D721Med (cell line): Measurements from ENCODE around the gene ERN1.

ENCODE experiments used
- DNase-seq: peaks from one replicate; pipeline ENCODE4 v3.0.0; 2011; ENCODE audit warnings: low spot score; ENCODE audit not compliant: insufficient read length
- FAIRE-seq: peaks from 2 replicates; lab custom pipeline; 2011; peaks lifted over from hg19 to GRCh38; lab: Jason Lieb, UNC
- TF ChIP-seq, protein P1 (sequence below): IDR thresholded peaks from 2 replicates; pipeline ENCODE4 v1.5.1; 2012; ENCODE audit warnings: mild to moderate bottlenecking, control low read depth; ENCODE audit not compliant: insufficient read depth; ENCODE audit errors: missing control alignments

Gene ERN1

DNA sequence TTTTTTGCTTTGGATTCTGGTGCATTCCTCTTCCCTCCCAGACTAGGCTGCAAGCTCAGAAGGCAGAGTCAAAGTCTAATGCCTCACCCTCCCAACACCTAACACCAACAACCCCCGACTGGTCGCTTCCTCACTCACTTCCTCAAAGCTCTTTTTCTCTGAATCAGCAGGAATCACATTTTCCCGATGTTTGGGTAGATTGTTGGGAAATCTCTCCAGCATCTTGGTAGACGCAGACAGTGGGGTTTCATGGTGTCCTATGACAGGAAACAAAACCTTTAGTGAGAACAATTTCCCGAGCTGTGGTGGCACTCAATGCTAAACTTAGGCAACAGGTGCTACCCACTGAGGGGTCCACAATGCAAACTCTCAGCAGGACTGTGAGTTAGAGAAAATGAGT, 69.6 kb downstream of the ERN1 start:
- no peak for FAIRE-seq
- DNase-seq, result no peak
- TF ChIP-seq, protein P1, sequence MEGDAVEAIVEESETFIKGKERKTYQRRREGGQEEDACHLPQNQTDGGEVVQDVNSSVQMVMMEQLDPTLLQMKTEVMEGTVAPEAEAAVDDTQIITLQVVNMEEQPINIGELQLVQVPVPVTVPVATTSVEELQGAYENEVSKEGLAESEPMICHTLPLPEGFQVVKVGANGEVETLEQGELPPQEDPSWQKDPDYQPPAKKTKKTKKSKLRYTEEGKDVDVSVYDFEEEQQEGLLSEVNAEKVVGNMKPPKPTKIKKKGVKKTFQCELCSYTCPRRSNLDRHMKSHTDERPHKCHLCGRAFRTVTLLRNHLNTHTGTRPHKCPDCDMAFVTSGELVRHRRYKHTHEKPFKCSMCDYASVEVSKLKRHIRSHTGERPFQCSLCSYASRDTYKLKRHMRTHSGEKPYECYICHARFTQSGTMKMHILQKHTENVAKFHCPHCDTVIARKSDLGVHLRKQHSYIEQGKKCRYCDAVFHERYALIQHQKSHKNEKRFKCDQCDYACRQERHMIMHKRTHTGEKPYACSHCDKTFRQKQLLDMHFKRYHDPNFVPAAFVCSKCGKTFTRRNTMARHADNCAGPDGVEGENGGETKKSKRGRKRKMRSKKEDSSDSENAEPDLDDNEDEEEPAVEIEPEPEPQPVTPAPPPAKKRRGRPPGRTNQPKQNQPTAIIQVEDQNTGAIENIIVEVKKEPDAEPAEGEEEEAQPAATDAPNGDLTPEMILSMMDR, result no peak

DNA sequence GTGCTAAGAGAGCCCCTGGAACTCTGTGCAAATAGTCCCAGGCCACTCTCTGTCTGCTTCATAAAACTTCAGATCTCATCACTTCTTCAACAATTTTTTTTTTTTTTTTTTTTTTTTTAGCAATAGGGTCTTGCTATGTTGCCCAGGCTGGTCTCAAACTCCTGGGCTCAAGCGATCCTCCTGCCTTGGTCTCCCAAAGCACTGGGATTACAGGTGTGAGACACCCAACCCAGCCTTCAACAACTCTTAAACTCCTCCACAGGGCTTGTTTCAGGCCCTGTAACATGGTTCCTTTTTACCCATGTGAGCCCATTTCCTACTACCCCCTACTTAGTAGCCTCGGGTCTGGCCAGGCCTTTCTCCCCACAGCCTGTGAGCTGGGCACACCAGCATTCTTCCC, 70.2 kb downstream of the ERN1 start:
- TF ChIP-seq, protein P1, result no peak

DNA sequence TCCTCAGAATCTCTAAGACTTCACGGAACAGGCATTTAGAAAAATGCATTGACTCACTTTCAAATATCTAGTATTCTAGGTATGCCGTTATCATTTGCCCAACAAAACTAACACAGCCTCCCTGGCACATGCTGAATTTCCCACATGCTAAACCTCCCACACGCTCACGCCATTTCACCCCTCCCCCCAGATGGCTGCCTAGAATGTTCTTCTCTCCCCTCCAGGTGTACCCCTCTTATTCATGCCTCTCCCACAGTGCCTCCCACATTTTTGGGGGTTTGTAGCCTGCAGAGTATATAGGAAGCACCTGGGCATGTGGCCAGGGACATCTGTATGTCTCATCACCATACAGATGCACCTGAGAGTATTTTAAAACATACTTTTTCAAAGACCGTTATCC, 71.3 kb downstream of the ERN1 start:
- TF ChIP-seq, protein P1, result no peak
- DNase-seq (no peak), FAIRE-seq (no peak)

More for the DNA sequence above, 70.2 kb downstream of the ERN1 start:
- DNase-seq, result no peak
- FAIRE-seq, result no peak

DNA sequence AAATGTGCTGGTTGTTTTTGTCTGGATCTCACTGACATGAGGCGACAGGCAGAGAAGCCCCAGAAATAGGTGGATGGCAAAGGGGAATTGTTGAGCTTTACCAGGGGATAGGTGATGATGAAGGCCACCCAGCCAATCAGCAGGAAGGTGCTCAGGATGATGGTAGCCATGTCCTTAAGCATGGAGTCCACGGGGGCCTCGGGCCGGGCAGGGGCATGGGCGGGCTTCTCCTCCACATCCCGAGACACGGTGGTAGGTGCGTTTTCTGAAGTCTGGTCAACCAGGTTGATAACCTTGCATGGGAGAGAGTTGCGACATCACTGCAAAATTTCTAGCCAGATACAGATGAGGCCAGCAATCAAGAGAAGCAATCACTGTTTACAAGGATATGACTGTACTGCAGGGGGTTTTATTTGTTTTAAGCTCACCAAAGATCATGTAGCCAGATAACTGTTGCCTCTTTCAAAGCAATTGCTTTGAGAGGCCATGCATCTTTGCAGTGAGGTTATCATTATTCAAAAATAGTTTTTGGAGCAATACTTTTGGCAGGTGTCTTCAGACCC, 72.2 kb downstream of the ERN1 start:
- TF ChIP-seq, protein P1, result no peak
- no peak for FAIRE-seq
- DNase-seq, result no peak

DNA sequence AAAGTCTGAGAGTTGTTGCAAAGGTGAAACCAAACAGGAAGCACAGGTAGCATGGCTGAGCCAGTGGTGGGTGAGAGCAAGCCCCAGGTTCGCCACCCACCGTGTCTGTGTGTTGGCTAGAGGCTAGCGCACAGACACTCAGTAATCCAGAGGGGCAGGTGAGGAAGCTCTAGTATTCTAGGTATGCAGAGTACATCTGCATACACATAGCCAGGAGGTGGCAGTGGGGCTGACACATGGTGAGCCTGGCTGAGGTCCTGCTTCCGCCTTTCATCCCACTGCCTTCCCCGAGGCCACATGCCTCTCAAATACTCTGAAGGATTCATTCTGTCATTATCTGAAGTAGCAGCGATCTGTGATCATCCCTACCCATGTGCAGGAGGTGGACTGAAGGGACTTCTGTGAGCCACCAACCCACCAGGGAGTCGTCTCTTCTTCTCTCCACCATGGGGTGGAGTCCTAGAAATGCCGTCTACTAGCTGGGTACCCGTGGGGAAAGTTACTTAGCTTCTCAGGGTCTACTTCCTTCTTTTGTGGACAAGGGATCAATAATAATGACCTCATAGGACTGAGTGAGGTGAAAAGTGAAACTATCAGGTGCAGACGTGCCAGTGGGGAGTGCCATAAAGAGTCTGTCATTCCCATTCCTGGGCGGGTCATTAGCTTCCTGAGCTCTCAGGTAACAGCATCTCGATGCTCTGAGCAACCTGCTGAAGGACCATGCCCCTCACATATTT, 73.5 kb downstream of the ERN1 start:
- TF ChIP-seq, protein P1, result no peak
- FAIRE-seq (no peak), DNase-seq (no peak)

DNA sequence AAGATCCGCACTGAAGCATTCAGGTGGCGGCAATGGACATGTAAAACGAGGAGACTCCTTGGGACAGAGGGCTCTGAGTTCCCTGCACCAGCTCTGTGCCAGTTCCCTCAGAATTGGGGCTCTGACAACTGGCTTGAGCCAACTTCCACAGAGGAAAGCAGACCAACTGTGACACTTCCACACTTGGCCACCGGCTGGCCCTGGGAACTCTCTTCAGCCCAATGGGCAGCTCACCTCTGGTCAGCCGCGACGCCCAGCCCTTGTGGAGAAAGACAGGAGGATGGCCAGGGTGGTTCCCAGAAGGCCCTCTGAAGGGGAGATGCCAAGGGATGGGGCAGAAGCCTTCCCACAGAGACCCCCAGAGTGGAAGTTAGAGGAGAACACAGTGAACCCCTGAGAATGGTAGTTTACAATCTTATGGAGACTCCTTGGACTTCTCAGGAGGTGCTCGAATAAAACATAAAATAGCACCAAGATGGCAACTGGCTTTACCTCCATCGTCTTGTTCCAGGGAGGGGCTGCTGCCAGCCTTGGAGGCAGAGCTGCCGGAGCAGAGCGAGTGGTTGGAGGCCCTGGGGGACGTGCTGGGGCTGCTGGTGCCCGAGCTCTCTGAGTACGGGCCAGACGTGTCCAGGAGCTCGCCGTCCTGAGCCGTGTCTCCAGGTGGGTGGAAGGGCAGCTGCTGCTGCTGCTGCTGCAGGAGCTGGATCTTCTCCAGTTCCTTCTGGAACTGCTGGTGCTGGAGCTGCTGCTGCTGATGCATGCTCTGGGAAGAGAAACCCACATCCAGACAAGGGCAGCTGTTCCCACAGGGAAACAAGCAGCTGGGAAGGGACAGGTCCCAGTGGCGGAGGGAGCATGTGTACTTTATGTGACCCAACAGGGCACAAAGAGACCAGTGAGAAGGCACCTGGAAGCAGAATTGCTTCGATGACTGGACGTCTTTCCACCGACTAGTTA, 74.5 kb downstream of the ERN1 start:
- DNase-seq (no peak), FAIRE-seq (no peak)
- TF ChIP-seq, protein P1, result no peak
